ENCODE measurements around the gene PIK3R3.

DNA sequence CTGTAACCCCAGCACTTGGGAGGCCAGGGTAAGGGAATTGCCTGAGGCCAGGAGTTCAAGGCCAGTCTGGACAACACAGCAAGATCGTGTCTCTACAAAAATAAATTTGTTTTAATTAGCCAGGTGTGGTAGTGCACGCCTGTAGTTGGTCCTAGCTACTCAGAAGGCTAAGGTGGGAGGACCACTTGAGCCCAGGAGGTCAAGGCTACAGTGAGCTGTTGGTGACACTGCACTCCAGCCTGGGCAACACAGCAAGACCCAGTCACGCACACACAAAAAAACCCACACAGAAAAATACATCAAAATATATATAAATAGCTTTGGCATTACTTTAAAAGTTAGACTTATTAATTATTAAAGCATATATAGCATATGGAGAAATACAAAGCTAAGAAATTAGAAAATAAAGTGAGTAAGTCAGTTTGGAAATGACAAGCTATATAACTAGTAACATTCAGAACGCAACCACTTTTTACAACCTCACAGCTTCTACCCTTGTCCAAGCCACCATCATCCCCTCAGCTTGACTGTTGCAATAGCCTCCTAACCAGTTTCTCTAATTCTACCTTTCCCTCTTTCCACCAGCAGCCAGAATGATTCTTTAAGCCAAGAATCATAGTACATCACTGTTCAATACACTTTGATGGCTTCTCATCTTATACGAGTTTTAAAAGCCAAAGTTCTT lies 14.5 kb downstream of the PIK3R3 start:
- TF ChIP-seq POLR2A (IDR thresholded peaks at IDR 0.05; ENCODE audit: low read depth, low read length) (no peak), TAF1 (IDR thresholded peaks at IDR 0.05; ENCODE audit: borderline replicate concordance, low read depth, low read length) (no peak), POLR2AphosphoS5 (IDR thresholded peaks at IDR 0.05; ENCODE audit: low read depth, low read length) (no peak)

Data from GM12892 (cell line).